Astrocyte (in vitro differentiated cells and primary cell): ENCODE data around the gene INPP4B.
A peak's percentile ranks its signal among the peaks of the same experiment; 100 is the strongest.

Source experiments
- CTCF ChIP-seq: IDR thresholded peaks from 2 replicates; pipeline ENCODE4 v1.5.1; 2011; ENCODE audit warnings: low read depth, mild to moderate bottlenecking, inconsistent platforms, low read length, moderate library complexity; ENCODE audit not compliant: insufficient read depth
- EZH2 ChIP-seq: IDR thresholded peaks from 2 replicates; pipeline ENCODE4 v1.6.1; 2012; ENCODE audit warnings: mild to moderate bottlenecking, low read length, inconsistent platforms; ENCODE audit not compliant: insufficient read depth

- TF ChIP-seq CTCF (peak; percentile 95), EZH2 (no peak)
These were observed 492.9 kb downstream of the INPP4B start for GRCh38 chr4:142353149-142353738.
